ENCODE measurements around the gene SMIM12.
A peak's percentile ranks its signal among the peaks of the same experiment; 100 is the strongest.

The SMIM12 gene

DNA sequence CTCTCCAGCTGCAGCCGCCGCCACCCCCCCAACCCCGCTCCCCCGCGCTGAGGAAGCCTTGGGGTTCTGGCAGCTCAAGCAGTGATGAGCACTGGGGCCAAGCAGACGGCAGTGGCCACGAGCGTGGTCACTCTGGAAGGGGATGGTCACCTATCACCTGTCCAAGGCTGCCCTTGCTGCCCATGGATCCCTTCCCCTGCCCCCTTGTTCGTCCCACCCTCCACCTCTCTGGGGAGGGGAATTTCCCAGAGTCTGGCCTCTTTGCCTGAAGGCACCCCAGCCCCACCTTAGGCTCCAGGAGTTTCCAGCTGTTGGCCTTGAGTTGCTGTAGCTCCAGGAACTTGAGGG, 7.2 kb upstream of the SMIM12 start:
- DNase-seq (ENCODE audit: low spot score), result peak; percentile 22
- TF ChIP-seq, protein P1, sequence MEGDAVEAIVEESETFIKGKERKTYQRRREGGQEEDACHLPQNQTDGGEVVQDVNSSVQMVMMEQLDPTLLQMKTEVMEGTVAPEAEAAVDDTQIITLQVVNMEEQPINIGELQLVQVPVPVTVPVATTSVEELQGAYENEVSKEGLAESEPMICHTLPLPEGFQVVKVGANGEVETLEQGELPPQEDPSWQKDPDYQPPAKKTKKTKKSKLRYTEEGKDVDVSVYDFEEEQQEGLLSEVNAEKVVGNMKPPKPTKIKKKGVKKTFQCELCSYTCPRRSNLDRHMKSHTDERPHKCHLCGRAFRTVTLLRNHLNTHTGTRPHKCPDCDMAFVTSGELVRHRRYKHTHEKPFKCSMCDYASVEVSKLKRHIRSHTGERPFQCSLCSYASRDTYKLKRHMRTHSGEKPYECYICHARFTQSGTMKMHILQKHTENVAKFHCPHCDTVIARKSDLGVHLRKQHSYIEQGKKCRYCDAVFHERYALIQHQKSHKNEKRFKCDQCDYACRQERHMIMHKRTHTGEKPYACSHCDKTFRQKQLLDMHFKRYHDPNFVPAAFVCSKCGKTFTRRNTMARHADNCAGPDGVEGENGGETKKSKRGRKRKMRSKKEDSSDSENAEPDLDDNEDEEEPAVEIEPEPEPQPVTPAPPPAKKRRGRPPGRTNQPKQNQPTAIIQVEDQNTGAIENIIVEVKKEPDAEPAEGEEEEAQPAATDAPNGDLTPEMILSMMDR (IDR thresholded peaks at IDR 0.05; ENCODE audit: extremely low read depth, missing control alignments), result no peak

DNA sequence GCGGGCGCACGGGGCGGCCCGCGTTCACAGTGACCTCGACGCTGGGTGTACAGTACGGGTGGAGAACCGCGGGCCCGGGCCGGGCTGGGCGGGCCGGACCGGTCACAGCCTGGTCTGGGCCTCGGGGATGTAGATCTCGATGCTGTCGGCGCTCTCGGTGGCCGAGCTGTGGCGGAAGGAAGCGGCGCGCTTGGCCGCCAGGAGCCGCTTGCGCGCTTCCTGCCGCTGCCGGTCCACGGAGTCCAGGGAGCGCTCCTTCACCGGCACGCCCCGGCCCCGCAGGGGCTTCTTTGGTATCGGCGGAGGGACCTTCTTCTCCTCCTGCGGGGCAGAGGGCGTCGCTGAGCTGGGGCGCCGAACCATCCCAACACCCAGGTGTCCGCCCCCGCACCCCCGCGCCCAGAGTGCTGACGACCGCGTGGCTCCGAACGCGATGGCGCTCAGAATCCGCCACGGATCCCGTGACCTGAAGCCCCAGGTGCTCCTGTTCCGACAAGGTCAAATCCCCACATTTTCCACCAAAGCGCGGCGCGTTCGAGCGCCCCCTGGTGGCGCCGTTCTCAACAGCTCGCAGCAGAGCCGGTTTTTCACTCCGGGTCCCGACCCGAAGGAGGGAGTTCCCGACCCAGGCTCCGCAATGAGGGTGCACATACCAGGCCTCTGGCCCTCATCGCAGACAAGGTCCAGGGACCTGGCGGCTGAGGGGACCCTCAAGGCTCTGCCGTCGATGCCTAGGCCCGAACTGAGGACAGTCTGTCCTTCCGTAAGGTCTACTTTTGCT, 6.6 kb upstream of the SMIM12 start:
- peak; percentile 93 for DNase-seq (ENCODE audit: low spot score)
- TF ChIP-seq, protein P1 (IDR thresholded peaks at IDR 0.05; ENCODE audit: extremely low read depth, missing control alignments), result peak; percentile 86

DNA sequence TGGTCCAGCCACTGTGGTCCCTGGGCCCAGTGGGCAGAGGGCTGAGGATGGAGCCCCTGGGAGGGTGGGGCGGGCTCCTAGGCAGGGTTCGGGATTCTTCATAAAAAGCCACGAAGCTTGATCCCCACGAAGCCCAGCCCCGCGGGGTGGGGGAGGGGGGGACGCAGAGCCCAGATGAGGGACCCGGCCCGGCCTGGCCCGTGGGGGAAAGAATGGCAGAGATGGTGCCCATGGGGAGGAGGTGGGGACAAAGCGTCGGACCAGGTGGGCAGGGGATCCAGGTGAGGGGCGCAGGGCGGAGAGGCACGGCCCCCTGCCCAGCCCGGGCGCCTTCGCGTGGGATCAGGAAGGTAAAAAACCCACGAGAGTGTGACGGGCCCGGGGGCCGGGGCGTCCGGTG, 6.0 kb upstream of the SMIM12 start:
- DNase-seq (ENCODE audit: low spot score), result no peak
- TF ChIP-seq, protein P1 (IDR thresholded peaks at IDR 0.05; ENCODE audit: extremely low read depth, missing control alignments), result no peak

- DNase-seq (ENCODE audit: low spot score), result no peak
- TF ChIP-seq, protein P1 (IDR thresholded peaks at IDR 0.05; ENCODE audit: extremely low read depth, missing control alignments), result no peak
These were observed 5.2 kb upstream of the SMIM12 start for GRCh38 chr1:34864759-34865158.

- TF ChIP-seq, protein P1 (IDR thresholded peaks at IDR 0.05; ENCODE audit: extremely low read depth, missing control alignments), result no peak
- no peak for DNase-seq (ENCODE audit: low spot score)
These were observed 4.0 kb upstream of the SMIM12 start for GRCh38 chr1:34863501-34863900.

DNA sequence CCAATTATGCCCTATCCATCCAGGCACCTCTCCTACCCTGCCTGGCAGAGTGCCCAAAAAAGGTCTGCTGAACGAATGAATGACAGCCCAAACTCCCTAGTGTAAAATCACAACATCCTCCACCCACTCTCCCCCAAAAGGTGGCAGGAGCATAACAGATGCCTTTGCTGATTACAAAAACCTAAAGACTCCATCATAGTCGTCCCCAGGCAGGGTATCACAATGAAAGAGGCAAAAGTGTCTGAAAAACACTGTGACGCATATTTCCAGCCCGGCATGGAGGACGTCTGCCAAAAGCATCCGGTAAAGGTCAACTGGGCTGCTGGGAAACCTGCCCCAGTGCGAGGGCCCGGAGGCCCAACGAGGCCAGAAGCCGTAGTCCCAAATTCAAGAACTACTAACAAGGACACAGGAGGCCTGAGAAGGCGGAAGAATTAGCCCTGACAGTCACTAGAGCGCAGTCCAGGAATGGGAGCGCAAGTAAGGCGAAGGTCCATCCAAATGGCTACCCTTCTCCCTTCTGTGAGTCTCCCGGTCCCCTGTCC, 576 bp downstream of the SMIM12 start:
- DNase-seq (ENCODE audit: low spot score), result no peak
- TF ChIP-seq, protein P1 (IDR thresholded peaks at IDR 0.05; ENCODE audit: extremely low read depth, missing control alignments), result no peak

- TF ChIP-seq, protein P1 (IDR thresholded peaks at IDR 0.05; ENCODE audit: extremely low read depth, missing control alignments), result no peak
- DNase-seq (ENCODE audit: low spot score), result no peak
These were observed 2.9 kb downstream of the SMIM12 start for GRCh38 chr1:34856697-34857096.

Measured in GM20000 (cell line).